ENCODE measurements around the gene FXYD3. TPM values are rescaled to one million over a fixed set of nuclear protein-coding genes. Genes with fewer than 3 reads are reported as not detected.

The FXYD3 gene
- total and polyA plus RNA-seq, 2 experiments from 2014 or later, result 225 to 542 TPM

GRCh38 chr19:35108730-35109129, 6.9 kb upstream of the FXYD3 start:
- no peaks in the 10 kb centered on the region for H3K9me2 ChIP-seq (replicated peaks; ENCODE audit: insufficient read depth)
- no peak overlapping the region for H2AFZ ChIP-seq
- DNase-seq (ENCODE audit: low spot score), result no peak
- 81% methylated on average over 11 of the region's 11 CpGs for WGBS (ENCODE audit: low lambda C conversion rate, missing lambda C conversion rate)
- no peaks in the 10 kb centered on the region for H4K20me1 ChIP-seq (ENCODE audit: insufficient read depth, poor library complexity, severe bottlenecking)
- H3K4me1 ChIP-seq (ENCODE audit: insufficient read depth), result no peaks in the 10 kb centered on the region
- no peaks in the 10 kb centered on the region for H3K36me3 ChIP-seq (replicated peaks; ENCODE audit: insufficient read depth, low read depth)
- no peaks in the 10 kb centered on the region for H3K9me3 ChIP-seq (ENCODE audit: low read depth)
- H3K27ac ChIP-seq, result no peak overlapping the region
- no peak overlapping the region for H3K4me2 ChIP-seq
- no peaks in the 10 kb centered on the region for H3K27me3 ChIP-seq
- H3K4me3 ChIP-seq, result no peak overlapping the region
- TF ChIP-seq, protein P1, sequence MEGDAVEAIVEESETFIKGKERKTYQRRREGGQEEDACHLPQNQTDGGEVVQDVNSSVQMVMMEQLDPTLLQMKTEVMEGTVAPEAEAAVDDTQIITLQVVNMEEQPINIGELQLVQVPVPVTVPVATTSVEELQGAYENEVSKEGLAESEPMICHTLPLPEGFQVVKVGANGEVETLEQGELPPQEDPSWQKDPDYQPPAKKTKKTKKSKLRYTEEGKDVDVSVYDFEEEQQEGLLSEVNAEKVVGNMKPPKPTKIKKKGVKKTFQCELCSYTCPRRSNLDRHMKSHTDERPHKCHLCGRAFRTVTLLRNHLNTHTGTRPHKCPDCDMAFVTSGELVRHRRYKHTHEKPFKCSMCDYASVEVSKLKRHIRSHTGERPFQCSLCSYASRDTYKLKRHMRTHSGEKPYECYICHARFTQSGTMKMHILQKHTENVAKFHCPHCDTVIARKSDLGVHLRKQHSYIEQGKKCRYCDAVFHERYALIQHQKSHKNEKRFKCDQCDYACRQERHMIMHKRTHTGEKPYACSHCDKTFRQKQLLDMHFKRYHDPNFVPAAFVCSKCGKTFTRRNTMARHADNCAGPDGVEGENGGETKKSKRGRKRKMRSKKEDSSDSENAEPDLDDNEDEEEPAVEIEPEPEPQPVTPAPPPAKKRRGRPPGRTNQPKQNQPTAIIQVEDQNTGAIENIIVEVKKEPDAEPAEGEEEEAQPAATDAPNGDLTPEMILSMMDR (IDR thresholded peaks at IDR 0.05; ENCODE audit: poor library complexity), result no peak
- TF ChIP-seq EZH2 (IDR thresholded peaks at IDR 0.05; ENCODE audit: borderline replicate concordance) (no peak), EZH2phosphoT487 (IDR thresholded peaks at IDR 0.05; ENCODE audit: low read depth, severe bottlenecking, unreplicated experiment) (no peak)
- no peaks in the 10 kb centered on the region for H3K79me2 ChIP-seq

- Histone ChIP-seq H3K9me2 (replicated peaks; ENCODE audit: insufficient read depth) (no peaks in the 10 kb centered on the region), H4K20me1 (ENCODE audit: insufficient read depth, poor library complexity, severe bottlenecking) (no peaks in the 10 kb centered on the region), H3K9me3 (ENCODE audit: low read depth) (no peaks in the 10 kb centered on the region), H3K4me2 (no peak overlapping the region), H3K4me3 (no peak overlapping the region), H3K79me2 (no peaks in the 10 kb centered on the region), H2AFZ (no peak overlapping the region), H3K27me3 (no peaks in the 10 kb centered on the region), H3K27ac (no peak overlapping the region), H3K36me3 (replicated peaks; ENCODE audit: insufficient read depth, low read depth) (no peaks in the 10 kb centered on the region), H3K4me1 (ENCODE audit: insufficient read depth) (no peaks in the 10 kb centered on the region)
- WGBS (ENCODE audit: low lambda C conversion rate, missing lambda C conversion rate), result 79% methylated on average over 22 of the region's 22 CpGs
- no peak for DNase-seq (ENCODE audit: low spot score)
- no peak for TF ChIP-seq EZH2 (IDR thresholded peaks at IDR 0.05; ENCODE audit: borderline replicate concordance)
Measured at GRCh38 chr19:35109395-35110112, 6.1 kb upstream of the FXYD3 start.

DNA sequence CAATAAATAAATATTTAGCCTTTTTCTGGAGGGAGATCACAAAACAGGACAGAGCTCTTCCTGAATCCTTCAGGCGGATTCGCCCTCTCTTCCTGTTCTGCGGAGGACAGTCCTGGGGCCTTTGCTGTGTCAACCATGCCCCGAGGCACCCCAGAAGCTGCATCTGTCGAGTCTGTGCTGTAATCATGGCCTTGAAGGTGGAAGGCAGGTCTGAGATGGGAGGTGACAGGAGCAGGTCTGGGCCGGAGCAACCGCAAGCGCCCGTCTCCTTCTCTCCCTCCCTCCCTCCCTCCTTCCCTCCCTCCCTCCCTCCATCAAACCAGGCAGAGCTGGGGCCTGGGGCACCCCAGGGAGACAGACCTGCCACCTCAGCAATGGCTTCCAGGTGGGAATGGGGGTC, 4.6 kb upstream of the FXYD3 start:
- no peak overlapping the region for H3K4me3 ChIP-seq
- H4K20me1 ChIP-seq (ENCODE audit: insufficient read depth, poor library complexity, severe bottlenecking), result no peaks in the 10 kb centered on the region
- WGBS (ENCODE audit: low lambda C conversion rate, missing lambda C conversion rate), result 66% methylated on average over 5 of the region's 9 CpGs
- H3K9me3 ChIP-seq (ENCODE audit: low read depth), result no peaks in the 10 kb centered on the region
- TF ChIP-seq, protein P1 (IDR thresholded peaks at IDR 0.05; ENCODE audit: poor library complexity), result no peak
- TF ChIP-seq EZH2 (IDR thresholded peaks at IDR 0.05; ENCODE audit: borderline replicate concordance), result no peak
- no peak for TF ChIP-seq EZH2phosphoT487 (IDR thresholded peaks at IDR 0.05; ENCODE audit: low read depth, severe bottlenecking, unreplicated experiment)
- H3K79me2 ChIP-seq, result peaks cover 3% of the 10 kb centered on the region
- no peak overlapping the region for H3K4me2 ChIP-seq
- H3K27me3 ChIP-seq, result no peaks in the 10 kb centered on the region
- no peak overlapping the region for H2AFZ ChIP-seq
- H3K27ac ChIP-seq, result no peak overlapping the region
- no peak for DNase-seq (ENCODE audit: low spot score)
- no peaks in the 10 kb centered on the region for H3K36me3 ChIP-seq (replicated peaks; ENCODE audit: insufficient read depth, low read depth)
- no peaks in the 10 kb centered on the region for H3K9me2 ChIP-seq (replicated peaks; ENCODE audit: insufficient read depth)
- H3K4me1 ChIP-seq (ENCODE audit: insufficient read depth), result no peaks in the 10 kb centered on the region

- Histone ChIP-seq H3K27me3 (no peaks in the 10 kb centered on the region), H2AFZ (no peak overlapping the region), H3K9me3 (ENCODE audit: low read depth) (no peaks in the 10 kb centered on the region), H3K4me3 (no peak overlapping the region), H3K9me2 (replicated peaks; ENCODE audit: insufficient read depth) (no peaks in the 10 kb centered on the region), H3K4me2 (no peak overlapping the region), H3K79me2 (peaks cover 17% of the 10 kb centered on the region), H3K27ac (no peak overlapping the region), H3K36me3 (replicated peaks; ENCODE audit: insufficient read depth, low read depth) (no peaks in the 10 kb centered on the region), H3K4me1 (ENCODE audit: insufficient read depth) (peaks cover under 1% of the 10 kb centered on the region), H4K20me1 (ENCODE audit: insufficient read depth, poor library complexity, severe bottlenecking) (no peaks in the 10 kb centered on the region)
- TF ChIP-seq EZH2 (IDR thresholded peaks at IDR 0.05; ENCODE audit: borderline replicate concordance) (no peak), EZH2phosphoT487 (IDR thresholded peaks at IDR 0.05; ENCODE audit: low read depth, severe bottlenecking, unreplicated experiment) (no peak)
- TF ChIP-seq, protein P1 (IDR thresholded peaks at IDR 0.05; ENCODE audit: poor library complexity), result no peak
- 92% methylated on average over 15 of the region's 15 CpGs for WGBS (ENCODE audit: low lambda C conversion rate, missing lambda C conversion rate)
- DNase-seq (ENCODE audit: low spot score), result no peak
Measured at GRCh38 chr19:35112995-35113688, 2.5 kb upstream of the FXYD3 start.
